CD4-positive, alpha-beta T cell treated with Interleukin-1 beta for 1 hour (primary cell): ENCODE data around the gene CAMTA1.
"Not testable (repeated sequence)": the region's sequence is repeated elsewhere in the genome, so short reads cannot be mapped to it uniquely, and the experiment has no call there.

Experiments
- DNase-seq, 2 donors: peaks; one replicate each; pipeline ENCODE4 v3.0.0-alpha.2; 2020 to 2022

The CAMTA1 gene

GRCh38 chr1:7120863-7121621 lies 335.8 kb downstream of the CAMTA1 start:
- DNase-seq, result no peak

- DNase-seq, result no peak
Measured at GRCh38 chr1:7121622-7121988, 336.4 kb downstream of the CAMTA1 start.

GRCh38 chr1:7127322-7128075 lies 342.2 kb downstream of the CAMTA1 start:
- no peak for DNase-seq

GRCh38 chr1:7128293-7128692 lies 343.0 kb downstream of the CAMTA1 start:
- no peak for DNase-seq

GRCh38 chr1:7130127-7130526 lies 344.9 kb downstream of the CAMTA1 start:
- DNase-seq, result no peak

GRCh38 chr1:7135493-7135892 lies 350.2 kb downstream of the CAMTA1 start:
- DNase-seq, result no peak

- DNase-seq, result no peak
Measured at GRCh38 chr1:7136166-7136953, 351.1 kb downstream of the CAMTA1 start.

GRCh38 chr1:7140251-7140650 lies 355.0 kb downstream of the CAMTA1 start:
- DNase-seq, result no peak

GRCh38 chr1:7145947-7146346 lies 360.7 kb downstream of the CAMTA1 start:
- no peak for DNase-seq

- DNase-seq, result no peak
Measured at GRCh38 chr1:7146710-7147109, 361.5 kb downstream of the CAMTA1 start.

- DNase-seq, result not testable (repeated sequence)
Measured at GRCh38 chr1:7147581-7148282, 362.5 kb downstream of the CAMTA1 start.

GRCh38 chr1:7149080-7149838 lies 364.0 kb downstream of the CAMTA1 start:
- DNase-seq, result no peak

GRCh38 chr1:7150724-7151280 lies 365.5 kb downstream of the CAMTA1 start:
- DNase-seq, result no peak

- DNase-seq, result no peak
Measured at GRCh38 chr1:7151978-7152377, 366.7 kb downstream of the CAMTA1 start.

- no peak for DNase-seq
Measured at GRCh38 chr1:7152655-7153054, 367.4 kb downstream of the CAMTA1 start.

GRCh38 chr1:7153464-7153863 lies 368.2 kb downstream of the CAMTA1 start:
- no peak for DNase-seq

- DNase-seq, result no peak
Measured at GRCh38 chr1:7159116-7159781, 374.0 kb downstream of the CAMTA1 start.

GRCh38 chr1:7168554-7168953 lies 383.3 kb downstream of the CAMTA1 start:
- not testable (repeated sequence) for DNase-seq

- DNase-seq, result no peak
Measured at GRCh38 chr1:7171168-7171567, 385.9 kb downstream of the CAMTA1 start.

- no peak for DNase-seq
Measured at GRCh38 chr1:7171574-7171973, 386.3 kb downstream of the CAMTA1 start.

GRCh38 chr1:7172804-7173203 lies 387.6 kb downstream of the CAMTA1 start:
- no peak for DNase-seq
